T-helper 1 cell treated with Interleukin-12 subunit alpha and Interleukin-12 subunit beta and Interleukin-4 antibody, amounts not matched to agents 30 ng/mL and 1 ng/mL, for 36 hours (primary cell): ENCODE measurements around the gene SYNPO2. TPM values are rescaled to one million over a fixed set of nuclear protein-coding genes. Genes with fewer than 3 reads are reported as not detected.

Source experiments
- intact Hi-C: fragments of 100-400 bp; cut with micrococcal nuclease; formaldehyde crosslinking; loops from one replicate; pipeline ENCODE4 v1.15.1; 2024
- total RNA-seq: library from RNA; stranded (reverse); gene quantifications from 2 replicates; pipeline ENCODE4 v1.2.3, GENCODE V29; 2022

Gene SYNPO2
- total RNA-seq, 1 donor from 2014 or later: 0.93 TPM

- intact Hi-C loops: no loop called here
These were observed 216.1 kb downstream of the SYNPO2 start for GRCh38 chr4:119104644-119105273.

GRCh38 chr4:119105605-119106004 is 217.0 kb downstream of the SYNPO2 start:
- intact Hi-C loops: no loop called here

GRCh38 chr4:119106036-119107000 is 217.7 kb downstream of the SYNPO2 start:
- intact Hi-C loops: no loop called here

GRCh38 chr4:119110121-119110520 is 221.5 kb downstream of the SYNPO2 start:
- intact Hi-C loops: no loop called here

Other genes starting within 250 kb of the SYNPO2 start
- 43.9 and 44.8 TPM in 2 replicates for gene METTL14, start 203.5 kb upstream of the SYNPO2 start, total RNA-seq
- gene SEC24D, start 52.7 kb upstream of the SYNPO2 start, total RNA-seq: 70.9 and 71.5 TPM in 2 replicates
- not detected in 2 replicates for gene MYOZ2, start 247.0 kb downstream of the SYNPO2 start, total RNA-seq